GM21447 (cell line): ENCODE results near the gene PCP4.
"Not testable (repeated sequence)": the region's sequence is repeated elsewhere in the genome, so short reads cannot be mapped to it uniquely, and the experiment has no call there.

Experiments
- ATAC-seq: cut with Tn5 transposase; IDR thresholded peaks from one replicate; pipeline ENCODE4 v1.9.1; 2021; ENCODE audit not compliant: unreplicated experiment

Gene PCP4

GRCh38 chr21:39863111-39863510 lies 4.1 kb upstream of the PCP4 start:
- no peak for ATAC-seq

- no peak for ATAC-seq
Measured at GRCh38 chr21:39866093-39866492, 1.1 kb upstream of the PCP4 start.

GRCh38 chr21:39869141-39869818 lies 2.0 kb downstream of the PCP4 start:
- no peak for ATAC-seq

- ATAC-seq, result no peak
Measured at GRCh38 chr21:39873687-39874086, 6.4 kb downstream of the PCP4 start.

DNA sequence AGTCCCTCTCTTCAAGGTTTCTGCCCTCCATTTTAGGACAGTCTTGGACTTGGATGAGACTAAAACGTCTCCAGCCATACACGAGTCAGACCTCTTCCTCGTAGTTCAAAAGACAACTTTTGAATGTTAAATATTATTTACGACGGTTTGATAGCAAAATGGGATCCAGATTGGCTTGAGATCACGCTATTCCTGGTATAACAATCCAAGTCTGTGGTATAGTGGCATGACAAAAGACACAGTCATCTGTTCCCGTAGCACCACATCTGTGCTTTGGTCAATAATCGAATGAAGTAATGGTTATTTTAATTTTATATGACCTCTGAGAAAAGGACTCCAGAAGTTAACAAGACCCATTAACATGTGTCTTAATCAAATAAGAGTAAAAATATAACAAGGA lies 7.0 kb downstream of the PCP4 start:
- no peak for ATAC-seq

- ATAC-seq, result no peak
Measured at GRCh38 chr21:39874759-39875158, 7.5 kb downstream of the PCP4 start.

DNA sequence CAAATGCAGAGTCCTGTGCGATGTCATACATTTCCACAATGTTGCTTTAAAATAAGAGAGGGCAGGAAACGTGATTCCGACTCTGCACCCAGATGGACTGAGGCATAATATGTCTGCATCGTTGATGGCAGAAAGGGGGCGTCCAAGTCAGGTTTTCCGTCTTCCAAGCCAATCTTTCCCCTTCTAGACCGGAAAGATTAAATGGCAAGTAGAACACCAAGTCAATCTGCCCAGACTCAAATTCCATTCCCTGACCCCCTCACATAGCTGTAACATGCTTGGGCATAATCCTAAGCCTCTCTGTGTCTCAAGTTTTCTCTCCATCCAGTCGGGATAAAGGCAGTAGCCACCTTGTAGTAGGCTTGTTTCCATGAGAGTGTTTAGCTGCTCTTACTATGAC lies 14.4 kb downstream of the PCP4 start:
- ATAC-seq, result no peak

- ATAC-seq, result no peak
Measured at GRCh38 chr21:39882151-39882838, 15.1 kb downstream of the PCP4 start.

DNA sequence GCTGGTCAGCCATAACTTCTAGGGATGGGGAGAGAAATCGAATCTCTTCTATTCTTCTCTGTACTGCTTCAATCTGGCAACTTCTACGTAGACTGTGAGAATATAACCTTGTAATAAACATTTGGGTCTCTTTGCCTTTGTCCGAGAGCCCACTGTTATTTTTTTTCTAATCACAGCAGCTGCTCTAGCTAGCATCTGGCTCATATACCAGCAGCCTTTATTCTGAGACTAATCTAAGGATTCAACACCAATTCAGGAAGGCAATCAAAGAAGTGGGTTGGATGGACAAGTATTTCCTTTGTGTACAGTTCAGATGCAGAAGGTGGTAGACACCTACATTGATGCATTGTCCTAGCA lies 15.6 kb downstream of the PCP4 start:
- ATAC-seq, result no peak

- ATAC-seq, result no peak
Measured at GRCh38 chr21:39885119-39885848, 18.0 kb downstream of the PCP4 start.

GRCh38 chr21:39888848-39889247 lies 21.6 kb downstream of the PCP4 start:
- ATAC-seq, result no peak

DNA sequence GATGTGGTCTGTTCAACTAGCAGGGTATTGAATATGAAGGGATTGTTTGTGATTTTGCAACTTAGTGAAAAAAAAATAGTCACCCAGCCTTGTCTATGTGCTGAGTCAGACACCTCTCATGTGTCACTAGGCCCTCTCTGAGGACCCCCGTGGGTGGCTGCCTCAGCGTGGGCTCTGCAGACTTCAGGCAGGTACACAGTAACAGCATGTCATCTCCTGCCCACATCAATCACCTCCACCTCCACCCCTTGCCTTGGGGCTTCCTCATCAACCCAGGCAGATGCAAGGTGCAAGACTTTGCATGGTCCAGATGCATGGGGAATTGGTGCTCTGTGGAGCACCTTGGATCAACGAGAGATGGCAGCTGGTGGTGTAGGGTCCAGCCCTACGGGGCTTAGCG lies 23.9 kb downstream of the PCP4 start:
- no peak for ATAC-seq

DNA sequence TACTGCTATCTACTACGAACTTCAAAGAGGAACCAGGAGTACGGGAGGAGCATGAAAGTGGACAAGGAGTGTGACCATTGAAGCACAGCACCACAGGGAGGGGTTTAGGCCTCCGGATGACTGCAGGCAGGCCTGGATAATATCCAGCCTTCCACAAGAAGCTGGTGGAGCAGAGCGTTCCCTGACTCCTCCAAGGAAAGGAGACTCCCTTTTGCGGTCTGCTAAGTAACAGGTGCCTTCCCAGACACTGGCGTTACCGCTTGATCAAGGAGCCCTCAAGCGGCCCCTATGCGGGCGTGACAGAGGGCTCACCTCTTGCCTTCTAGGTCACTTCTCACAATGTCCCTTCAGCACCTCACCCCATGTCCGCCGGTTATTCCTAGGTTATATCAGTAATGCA lies 24.6 kb downstream of the PCP4 start:
- not testable (repeated sequence) for ATAC-seq

DNA sequence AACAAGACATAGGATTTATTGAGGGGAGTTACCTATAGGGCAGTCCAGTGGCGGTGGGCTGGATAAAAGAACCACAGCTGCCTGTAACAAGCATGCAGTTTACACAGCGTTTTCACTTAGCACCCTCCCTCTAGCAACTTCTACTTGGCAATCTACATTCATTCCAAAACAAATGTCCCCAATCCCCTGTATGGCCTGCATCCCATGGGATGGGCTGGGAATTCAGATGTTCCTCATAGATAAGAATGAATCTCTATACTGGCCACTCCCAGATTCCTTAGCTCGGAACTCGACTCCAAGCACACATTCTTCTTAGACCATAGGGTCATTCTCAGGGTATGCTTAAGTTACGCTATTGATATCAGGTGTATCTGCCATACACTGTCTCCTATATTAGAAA lies 33.3 kb downstream of the PCP4 start:
- ATAC-seq, result no peak

GRCh38 chr21:39900911-39901310 lies 33.7 kb downstream of the PCP4 start:
- no peak for ATAC-seq

DNA sequence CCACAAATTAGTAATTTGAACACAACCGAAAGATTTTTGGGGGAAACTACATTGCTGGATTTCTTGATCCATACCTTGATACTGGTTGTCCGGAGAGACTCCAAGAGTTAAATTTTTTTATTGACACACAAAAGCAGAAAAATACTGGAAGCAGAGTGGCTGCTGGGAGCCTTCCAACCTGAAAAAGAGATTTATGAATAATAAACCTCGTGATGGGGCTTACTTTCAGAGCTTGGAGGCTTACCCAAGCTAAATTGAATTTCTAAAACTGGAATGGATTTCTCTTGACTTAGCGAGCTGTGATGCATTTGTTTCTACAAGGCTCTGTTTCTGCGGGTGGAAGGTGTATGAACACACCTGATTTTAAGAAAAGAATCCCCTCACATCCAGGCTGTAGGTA lies 35.7 kb downstream of the PCP4 start:
- ATAC-seq, result no peak

- ATAC-seq, result no peak
Measured at GRCh38 chr21:39904457-39904856, 37.2 kb downstream of the PCP4 start.

- ATAC-seq, result no peak
Measured at GRCh38 chr21:39908265-39908923, 41.2 kb downstream of the PCP4 start.

- no peak for ATAC-seq
Measured at GRCh38 chr21:39911286-39912199, 44.3 kb downstream of the PCP4 start.

GRCh38 chr21:39913706-39914305 lies 46.6 kb downstream of the PCP4 start:
- no peak for ATAC-seq
